Memory B cell (primary cell): ENCODE results near the gene FAM81B.

Experiments used
- ATAC-seq: fragments of 150-1000 bp; cut with Tn5 transposase; 2 replicates; pipeline ENCODE4 v1.10.0; 2021; ENCODE audit warnings: low read depth, mild to moderate bottlenecking, moderate library complexity
- DNase-seq, 2 donors: peaks; one replicate each; pipeline ENCODE4 v3.0.0; 2022; ENCODE audit warnings: low spot score in 2 of 2
- H3K27ac Mint-ChIP-seq: one replicate; pipeline ENCODE4 v1.8.0; 2022; ENCODE audit warnings: mild to moderate bottlenecking, moderate library complexity, mixed read lengths
- H3K27me3 Mint-ChIP-seq: one replicate; pipeline ENCODE4 v1.8.0; 2022; ENCODE audit warnings: mixed read lengths
- H3K36me3 Mint-ChIP-seq: one replicate; pipeline ENCODE4 v1.8.0; 2022; ENCODE audit warnings: mild to moderate bottlenecking, mixed read lengths
- H3K4me1 Mint-ChIP-seq: one replicate; pipeline ENCODE4 v1.8.0; 2022; ENCODE audit warnings: mixed read lengths
- H3K4me3 Mint-ChIP-seq: one replicate; pipeline ENCODE4 v1.8.0; 2022; ENCODE audit warnings: mild to moderate bottlenecking, moderate library complexity, mixed read lengths
- H3K9me3 Mint-ChIP-seq: one replicate; pipeline ENCODE4 v1.8.0; 2022; ENCODE audit warnings: mixed read lengths

The FAM81B gene

GRCh38 chr5:95422838-95423237 lies 31.7 kb downstream of the FAM81B start:
- ATAC-seq (no peak), DNase-seq (no peak)
- Mint-ChIP-seq H3K9me3 (no peaks in the 10 kb centered on the region), H3K27ac (no peak overlapping the region), H3K27me3 (peaks cover 4% of the 10 kb centered on the region), H3K4me1 (no peaks in the 10 kb centered on the region), H3K36me3 (no peaks in the 10 kb centered on the region), H3K4me3 (no peak overlapping the region)

- H3K27ac Mint-ChIP-seq = no peak overlapping the region
- no peak overlapping the region for H3K4me3 Mint-ChIP-seq
- H3K36me3 Mint-ChIP-seq = no peaks in the 10 kb centered on the region
- no peak for ATAC-seq
- DNase-seq = no peak
- peaks cover 4% of the 10 kb centered on the region for H3K27me3 Mint-ChIP-seq
- H3K9me3 Mint-ChIP-seq = no peaks in the 10 kb centered on the region
- H3K4me1 Mint-ChIP-seq = no peaks in the 10 kb centered on the region
Observed at GRCh38 chr5:95424016-95424415, 32.9 kb downstream of the FAM81B start.

- Mint-ChIP-seq H3K27ac (no peak overlapping the region), H3K36me3 (no peaks in the 10 kb centered on the region), H3K4me1 (no peaks in the 10 kb centered on the region), H3K9me3 (no peaks in the 10 kb centered on the region), H3K27me3 (peaks cover 4% of the 10 kb centered on the region), H3K4me3 (no peak overlapping the region)
- ATAC-seq = no peak
- no peak for DNase-seq
Observed at GRCh38 chr5:95424526-95424925, 33.4 kb downstream of the FAM81B start.

- ATAC-seq (no peak), DNase-seq (no peak)
Observed at GRCh38 chr5:95426227-95426626, 35.1 kb downstream of the FAM81B start.

DNA sequence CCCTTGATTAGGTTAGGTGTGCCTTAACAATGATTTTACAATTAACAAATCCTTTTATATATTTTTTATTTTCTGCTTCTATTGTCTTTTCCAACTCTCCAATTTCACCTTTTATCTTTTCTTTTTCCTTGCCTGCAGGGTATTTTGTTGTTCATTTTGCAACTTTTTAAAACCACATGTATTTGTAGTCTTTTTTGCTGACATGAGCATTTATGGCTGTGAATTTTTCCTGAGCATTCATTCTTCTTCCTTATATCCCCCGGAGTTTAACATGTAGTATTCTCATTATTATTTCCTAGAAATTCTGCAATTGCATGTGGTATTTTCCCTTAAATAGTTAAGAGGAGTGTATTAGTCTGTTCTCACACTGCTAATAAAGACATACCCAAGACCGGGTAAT lies 41.6 kb downstream of the FAM81B start:
- H3K27ac Mint-ChIP-seq = no peak overlapping the region
- no peak overlapping the region for H3K4me3 Mint-ChIP-seq
- ATAC-seq = no peak
- H3K9me3 Mint-ChIP-seq = peaks cover 6% of the 10 kb centered on the region
- peaks cover 4% of the 10 kb centered on the region for H3K27me3 Mint-ChIP-seq
- no peaks in the 10 kb centered on the region for H3K36me3 Mint-ChIP-seq
- DNase-seq = no peak
- H3K4me1 Mint-ChIP-seq = no peaks in the 10 kb centered on the region

More at GRCh38 chr5:95426227-95426626, 35.1 kb downstream of the FAM81B start:
- H3K36me3 Mint-ChIP-seq = no peaks in the 10 kb centered on the region
- peaks cover 4% of the 10 kb centered on the region for H3K27me3 Mint-ChIP-seq
- no peak overlapping the region for H3K27ac Mint-ChIP-seq
- no peaks in the 10 kb centered on the region for H3K4me1 Mint-ChIP-seq
- H3K4me3 Mint-ChIP-seq = no peak overlapping the region
- no peaks in the 10 kb centered on the region for H3K9me3 Mint-ChIP-seq

GRCh38 chr5:95439801-95440493 lies 48.8 kb downstream of the FAM81B start:
- Mint-ChIP-seq H3K4me1 (no peaks in the 10 kb centered on the region), H3K4me3 (no peak overlapping the region), H3K36me3 (no peaks in the 10 kb centered on the region), H3K27ac (no peak overlapping the region), H3K9me3 (peaks cover 2% of the 10 kb centered on the region), H3K27me3 (peaks cover 7% of the 10 kb centered on the region)
- DNase-seq = no peak
- ATAC-seq = no peak

GRCh38 chr5:95440825-95441224 lies 49.7 kb downstream of the FAM81B start:
- ATAC-seq (no peak), DNase-seq (no peak)
- no peak overlapping the region for H3K27ac Mint-ChIP-seq
- peaks cover 6% of the 10 kb centered on the region for H3K27me3 Mint-ChIP-seq
- H3K4me1 Mint-ChIP-seq = peaks cover 3% of the 10 kb centered on the region
- no peaks in the 10 kb centered on the region for H3K36me3 Mint-ChIP-seq
- H3K4me3 Mint-ChIP-seq = no peak overlapping the region
- H3K9me3 Mint-ChIP-seq = peaks cover 2% of the 10 kb centered on the region

DNA sequence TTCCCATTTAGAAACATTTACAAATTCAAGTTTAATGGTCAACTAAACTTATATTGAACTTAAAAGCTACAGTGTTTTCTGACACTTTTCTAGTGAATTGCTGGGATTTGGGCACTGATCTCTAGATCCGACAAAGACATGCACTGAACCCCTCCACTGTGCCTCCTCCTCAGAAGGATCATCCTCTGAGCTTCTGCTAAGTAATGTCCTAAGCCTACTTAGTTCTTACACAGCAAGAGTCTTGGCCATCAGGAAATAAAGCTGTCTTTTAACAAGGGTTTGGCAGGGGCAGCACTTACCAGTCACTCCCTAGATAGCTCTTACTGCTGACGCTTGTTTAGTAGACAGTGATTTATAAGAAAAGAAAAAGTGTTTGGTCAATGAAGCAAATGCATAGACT lies 50.5 kb downstream of the FAM81B start:
- Mint-ChIP-seq H3K4me1 (peaks cover 3% of the 10 kb centered on the region), H3K4me3 (no peak overlapping the region), H3K27ac (no peak overlapping the region), H3K9me3 (peaks cover 2% of the 10 kb centered on the region), H3K36me3 (no peaks in the 10 kb centered on the region), H3K27me3 (peaks cover 5% of the 10 kb centered on the region)
- ATAC-seq (no peak), DNase-seq (no peak)

- no peak overlapping the region for H3K27ac Mint-ChIP-seq
- H3K4me1 Mint-ChIP-seq = peaks cover 3% of the 10 kb centered on the region
- H3K27me3 Mint-ChIP-seq = peaks cover 6% of the 10 kb centered on the region
- DNase-seq (no peak), ATAC-seq (peak; percentile 39)
- no peak overlapping the region for H3K4me3 Mint-ChIP-seq
- no peaks in the 10 kb centered on the region for H3K36me3 Mint-ChIP-seq
- peaks cover 2% of the 10 kb centered on the region for H3K9me3 Mint-ChIP-seq
Observed at GRCh38 chr5:95445442-95445841, 54.3 kb downstream of the FAM81B start.

GRCh38 chr5:95445995-95446394 lies 54.8 kb downstream of the FAM81B start:
- peaks cover 5% of the 10 kb centered on the region for H3K27me3 Mint-ChIP-seq
- peaks cover 3% of the 10 kb centered on the region for H3K4me1 Mint-ChIP-seq
- no peaks in the 10 kb centered on the region for H3K36me3 Mint-ChIP-seq
- DNase-seq (no peak), ATAC-seq (no peak)
- no peak overlapping the region for H3K4me3 Mint-ChIP-seq
- no peak overlapping the region for H3K27ac Mint-ChIP-seq
- H3K9me3 Mint-ChIP-seq = peaks cover 2% of the 10 kb centered on the region

GRCh38 chr5:95446560-95447221 lies 55.5 kb downstream of the FAM81B start:
- no peak overlapping the region for H3K4me3 Mint-ChIP-seq
- H3K27me3 Mint-ChIP-seq = peaks cover 5% of the 10 kb centered on the region
- no peaks in the 10 kb centered on the region for H3K36me3 Mint-ChIP-seq
- no peak overlapping the region for H3K27ac Mint-ChIP-seq
- DNase-seq (no peak), ATAC-seq (no peak)
- H3K4me1 Mint-ChIP-seq = peaks cover 3% of the 10 kb centered on the region
- H3K9me3 Mint-ChIP-seq = peaks cover 2% of the 10 kb centered on the region

- peaks cover 2% of the 10 kb centered on the region for H3K9me3 Mint-ChIP-seq
- peaks cover 3% of the 10 kb centered on the region for H3K4me1 Mint-ChIP-seq
- H3K27me3 Mint-ChIP-seq = peaks cover 5% of the 10 kb centered on the region
- no peaks in the 10 kb centered on the region for H3K36me3 Mint-ChIP-seq
- H3K4me3 Mint-ChIP-seq = no peak overlapping the region
- no peak overlapping the region for H3K27ac Mint-ChIP-seq
- DNase-seq (no peak), ATAC-seq (no peak)
Observed at GRCh38 chr5:95447961-95448360, 56.8 kb downstream of the FAM81B start.

GRCh38 chr5:95448789-95449188 lies 57.6 kb downstream of the FAM81B start:
- H3K27me3 Mint-ChIP-seq = peaks cover 3% of the 10 kb centered on the region
- H3K9me3 Mint-ChIP-seq = peaks cover 2% of the 10 kb centered on the region
- DNase-seq (no peak), ATAC-seq (no peak)
- no peak overlapping the region for H3K27ac Mint-ChIP-seq
- peaks cover 3% of the 10 kb centered on the region for H3K4me1 Mint-ChIP-seq
- no peak overlapping the region for H3K4me3 Mint-ChIP-seq
- H3K36me3 Mint-ChIP-seq = no peaks in the 10 kb centered on the region

GRCh38 chr5:95449460-95449859 lies 58.3 kb downstream of the FAM81B start:
- ATAC-seq = no peak
- no peak for DNase-seq
- no peaks in the 10 kb centered on the region for H3K36me3 Mint-ChIP-seq
- H3K9me3 Mint-ChIP-seq = no peaks in the 10 kb centered on the region
- H3K27me3 Mint-ChIP-seq = peaks cover 1% of the 10 kb centered on the region
- H3K27ac Mint-ChIP-seq = no peak overlapping the region
- no peak overlapping the region for H3K4me3 Mint-ChIP-seq
- peaks cover 3% of the 10 kb centered on the region for H3K4me1 Mint-ChIP-seq

- no peaks in the 10 kb centered on the region for H3K27me3 Mint-ChIP-seq
- H3K9me3 Mint-ChIP-seq = no peaks in the 10 kb centered on the region
Observed at GRCh38 chr5:95454536-95454935, 63.4 kb downstream of the FAM81B start.

More at GRCh38 chr5:95454536-95454935, 63.4 kb downstream of the FAM81B start:
- Mint-ChIP-seq H3K4me1 (no peaks in the 10 kb centered on the region), H3K27ac (no peak overlapping the region), H3K36me3 (no peaks in the 10 kb centered on the region), H3K4me3 (no peak overlapping the region)
- ATAC-seq (no peak), DNase-seq (no peak)
